HG02973 (cell line): ENCODE measurements around the gene MAN1A1.
"Not testable (repeated sequence)": the region's sequence is repeated elsewhere in the genome, so short reads cannot be mapped to it uniquely, and the experiment has no call there.

ENCODE experiments used
- ATAC-seq: cut with Tn5 transposase; IDR thresholded peaks from one replicate; pipeline ENCODE4 v1.9.1; 2021; ENCODE audit warnings: moderate library complexity; ENCODE audit not compliant: unreplicated experiment

The MAN1A1 gene

DNA sequence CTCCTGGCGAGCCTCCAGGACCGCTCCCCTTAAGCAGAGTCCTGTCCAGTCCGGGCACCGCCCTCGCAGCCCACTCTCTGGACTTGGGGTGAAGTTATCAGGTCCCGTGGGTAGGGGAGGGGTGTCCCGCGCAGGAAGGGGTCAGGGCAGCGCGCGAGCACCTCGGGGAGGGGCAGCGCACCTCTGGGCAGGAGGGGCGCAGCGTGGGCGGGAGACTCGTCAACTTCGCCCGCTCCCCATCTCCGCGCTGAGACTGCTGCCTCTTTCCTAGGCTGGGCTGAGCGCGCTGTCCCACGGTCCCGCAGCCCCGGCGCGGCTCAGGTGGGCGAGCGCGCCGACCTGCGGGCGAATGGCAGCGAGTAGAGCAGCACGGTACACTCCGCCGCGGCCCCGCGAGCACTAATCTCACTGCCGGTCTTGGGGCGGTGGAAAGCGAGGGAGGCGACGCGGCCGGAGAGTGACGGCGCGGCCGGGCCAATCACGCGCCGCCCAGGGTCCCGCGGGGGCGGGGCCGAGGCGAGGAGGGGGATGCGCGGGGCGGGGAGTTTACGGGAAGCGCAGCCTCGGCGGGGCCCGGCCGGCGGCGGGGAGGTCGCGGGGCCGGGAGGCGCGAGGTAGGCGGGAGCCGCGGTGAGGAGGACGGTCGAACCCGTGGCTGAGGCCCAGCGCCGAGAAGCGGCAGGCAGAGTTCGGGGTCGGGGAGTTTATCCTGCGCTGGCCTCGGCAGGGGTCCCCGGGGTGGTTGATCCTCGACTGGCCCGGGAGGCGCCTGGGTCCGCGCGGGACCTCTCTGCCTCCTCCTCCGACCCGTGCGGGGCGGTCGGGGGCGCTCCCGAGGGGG is at the start of gene MAN1A1:
Gene MAN1A1 (minus strand): TSS at position 401 of the 841 bp plus-strand sequence. CDS start 696 bp downstream, outside the sequence.
- peak; percentile 77 for ATAC-seq

DNA sequence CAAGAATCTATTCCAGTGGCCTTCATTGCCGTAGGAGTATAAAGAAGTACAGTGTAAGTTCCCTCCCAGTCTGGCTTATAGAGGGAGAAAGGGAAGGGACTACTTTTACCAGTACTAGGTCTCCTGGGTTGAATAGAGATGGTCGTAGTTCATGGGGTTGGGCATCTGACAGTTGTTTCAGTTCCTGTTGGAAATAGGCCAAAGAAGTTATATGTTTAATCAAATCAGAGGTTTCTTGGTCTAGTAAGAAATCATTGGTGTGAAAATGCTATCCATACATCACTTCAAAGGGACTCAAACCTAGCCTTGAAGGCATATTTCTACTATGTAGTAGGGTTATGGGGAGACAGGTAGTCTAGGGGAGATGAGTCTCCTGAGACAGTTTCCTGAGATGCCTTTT is 45.6 kb upstream of the MAN1A1 start:
- ATAC-seq, result no peak

DNA sequence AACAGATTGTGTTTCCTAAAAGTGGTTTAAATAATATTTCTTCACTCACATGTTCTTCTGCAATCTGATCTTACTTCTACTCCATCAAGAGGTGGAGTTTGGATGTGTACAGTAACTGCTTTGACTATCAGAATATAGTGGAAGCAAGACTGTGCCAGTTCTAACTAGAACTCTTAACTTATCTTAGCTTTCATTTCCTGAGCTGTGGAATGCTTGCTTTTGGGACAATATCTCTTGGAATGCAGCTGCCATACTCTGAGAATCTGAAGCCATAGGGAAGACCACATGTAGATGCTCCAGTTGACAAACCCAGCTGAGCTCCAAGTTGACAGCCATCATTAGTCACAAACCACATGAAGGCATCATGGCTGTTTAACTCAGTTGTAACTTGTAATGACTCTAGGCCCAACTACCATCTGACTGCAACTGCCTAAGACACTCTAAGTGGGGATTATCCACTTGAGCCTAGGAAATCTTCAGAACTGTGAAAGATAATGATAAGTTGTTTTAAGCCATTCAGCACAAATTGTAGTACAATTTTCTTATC is 40.8 kb upstream of the MAN1A1 start:
- no peak for ATAC-seq

DNA sequence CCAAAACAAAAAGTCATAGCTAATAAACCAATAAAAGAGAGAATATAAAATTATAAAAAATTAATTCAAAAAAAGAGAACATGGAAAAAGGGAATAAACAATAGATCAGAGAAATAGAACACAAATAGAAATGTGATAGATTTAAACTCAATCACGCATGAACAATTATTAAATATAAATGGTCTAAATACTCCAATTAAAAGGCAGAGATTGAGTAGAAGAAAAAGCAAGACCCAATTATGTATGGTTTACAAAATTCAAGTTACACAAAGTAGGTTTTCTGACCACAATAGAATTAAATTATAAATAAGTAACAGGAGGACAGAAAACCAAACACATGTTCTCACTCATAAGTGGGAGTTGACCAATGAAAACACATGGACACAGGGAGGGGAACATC is 36.4 kb upstream of the MAN1A1 start:
- no peak for ATAC-seq

DNA sequence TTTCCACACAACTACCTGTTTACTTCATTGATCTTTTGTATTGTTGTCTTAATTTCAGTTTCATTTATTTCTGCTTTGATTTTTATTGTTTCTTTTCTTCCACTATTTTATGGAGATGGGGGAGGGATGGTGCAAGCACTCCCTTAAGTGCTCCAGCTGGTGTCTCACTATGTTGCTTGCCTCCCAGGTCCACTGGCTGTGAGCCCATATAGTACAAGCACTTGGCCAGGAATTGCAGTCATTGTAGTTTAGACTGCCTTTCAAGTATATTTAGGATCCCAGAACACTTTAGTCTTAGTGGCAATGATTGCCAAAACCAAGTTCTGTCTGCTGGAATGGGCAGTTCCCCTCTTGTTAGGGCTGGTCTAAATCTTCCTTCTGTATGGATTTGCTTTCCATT is 34.9 kb upstream of the MAN1A1 start:
- ATAC-seq, result no peak

DNA sequence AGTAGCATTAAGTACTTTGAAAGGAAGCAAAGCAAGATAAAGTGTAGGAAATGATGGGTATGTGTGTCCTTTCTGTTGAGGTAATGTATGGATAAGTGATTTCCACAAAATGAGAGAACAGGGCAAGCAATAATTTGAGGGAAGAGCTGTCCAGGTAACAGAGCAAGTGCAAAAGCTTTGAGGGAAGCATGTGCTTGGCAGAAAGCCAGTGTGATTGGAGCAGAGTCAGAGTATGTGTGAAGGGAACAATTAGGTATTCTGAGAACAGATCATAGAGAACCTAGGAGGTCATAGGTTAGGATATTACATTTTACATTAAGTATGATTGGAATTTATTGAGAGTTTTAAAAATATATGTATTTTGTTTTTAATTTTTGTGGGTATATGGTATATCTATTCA is 30.2 kb upstream of the MAN1A1 start:
- no peak for ATAC-seq

DNA sequence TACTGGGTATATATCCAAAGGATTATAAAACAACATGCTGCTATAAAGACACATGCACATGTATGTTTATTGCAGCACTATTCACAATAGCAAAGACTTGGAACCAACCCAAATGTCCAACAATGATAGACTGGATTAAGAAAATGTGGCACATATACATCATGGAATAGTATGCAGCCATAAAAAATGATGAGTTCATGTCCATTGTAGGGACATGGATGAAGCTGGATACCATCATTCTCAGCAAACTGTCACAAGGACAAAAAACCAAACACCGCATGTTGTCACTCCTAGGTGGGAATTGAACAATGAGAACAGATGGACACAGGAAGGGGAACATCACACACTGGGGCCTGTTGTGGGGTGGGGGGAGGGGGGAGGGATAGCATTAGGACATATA is 27.5 kb upstream of the MAN1A1 start:
- not testable (repeated sequence) for ATAC-seq

DNA sequence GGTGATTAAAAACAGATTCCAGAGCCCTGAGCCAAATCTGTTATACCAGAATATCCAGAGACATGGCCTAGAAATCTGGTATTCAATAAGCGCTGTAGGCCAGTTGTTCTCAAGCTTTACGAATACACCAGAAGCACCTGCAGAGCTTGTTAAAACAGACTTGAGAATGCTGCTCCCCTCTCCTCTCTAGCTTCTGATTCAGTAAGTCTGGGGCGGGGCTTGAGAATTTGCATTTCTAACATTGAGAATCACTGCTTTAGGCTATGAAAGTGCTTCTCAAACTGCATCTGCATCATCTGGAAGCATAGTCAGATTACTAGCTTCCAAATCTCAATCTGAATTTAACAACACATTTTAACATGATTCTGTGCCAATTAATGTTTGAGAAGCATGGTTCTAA is 20.5 kb upstream of the MAN1A1 start:
- ATAC-seq, result no peak

DNA sequence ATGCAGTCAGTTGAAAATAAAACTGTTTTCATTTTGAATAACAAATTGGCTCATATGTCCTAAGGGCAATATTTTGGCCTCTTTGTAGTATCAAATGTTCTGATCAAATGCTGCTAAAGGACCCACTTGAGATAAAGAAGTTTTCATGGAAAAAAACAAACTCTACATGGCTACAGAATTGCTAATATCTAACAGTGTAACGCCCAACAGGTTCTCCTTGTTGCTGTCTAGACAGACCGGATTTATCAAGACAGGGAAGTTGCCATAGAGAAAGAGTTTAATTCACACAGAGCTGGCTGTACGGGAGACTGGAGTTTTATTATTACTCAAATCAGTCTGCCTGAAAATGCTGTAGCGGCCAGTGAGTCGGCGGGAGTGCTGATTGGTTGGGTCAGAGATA is 19.4 kb upstream of the MAN1A1 start:
- no peak for ATAC-seq

DNA sequence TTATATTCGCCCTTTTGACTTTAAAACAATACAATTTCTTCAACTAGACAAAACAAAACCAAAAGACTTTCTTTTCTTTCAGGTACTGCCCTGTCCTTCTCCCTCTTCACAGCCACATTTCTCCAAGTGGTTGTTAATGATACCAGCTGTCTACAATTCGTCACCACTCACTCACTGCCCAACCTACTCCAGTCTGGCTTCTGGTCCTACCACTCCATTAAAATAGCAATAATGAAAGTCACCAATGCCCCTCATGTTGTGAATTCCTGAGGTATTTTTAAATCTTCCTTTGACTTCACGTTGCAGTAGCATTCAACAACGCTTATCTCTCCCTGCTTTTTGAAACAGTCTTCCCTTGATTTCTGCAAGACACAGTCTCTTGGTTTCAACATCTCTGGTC is 11.6 kb upstream of the MAN1A1 start:
- ATAC-seq, result no peak

DNA sequence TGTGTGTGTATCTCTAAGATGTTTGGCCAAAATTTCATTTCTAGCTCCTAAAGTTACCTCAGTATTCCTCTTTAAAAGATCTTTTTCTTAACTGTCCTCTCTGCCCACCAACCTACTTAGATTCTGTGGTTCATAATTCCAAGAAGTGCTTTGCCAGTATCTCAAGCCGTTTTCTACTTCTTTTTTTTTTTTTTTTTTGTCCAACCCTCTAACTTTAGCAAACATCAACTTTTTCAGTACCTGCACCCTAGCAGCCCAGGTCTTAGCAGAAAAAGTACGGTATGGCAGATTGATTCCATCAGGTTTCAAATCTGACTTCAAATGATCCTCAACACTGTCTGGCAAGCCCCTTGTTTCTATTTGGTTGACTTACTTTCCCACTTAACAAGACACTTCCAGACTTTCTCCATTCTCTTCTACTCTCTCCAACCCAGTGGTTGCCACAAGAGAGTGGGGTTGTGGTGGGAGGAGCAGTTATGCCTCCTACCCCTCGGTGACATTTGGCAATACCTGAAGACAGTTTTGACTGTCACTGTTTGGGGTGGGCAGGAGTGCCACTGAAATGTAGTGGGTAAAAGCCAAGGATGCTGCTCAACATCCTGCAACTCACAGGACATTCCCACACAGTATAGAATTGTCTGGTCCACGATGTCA is 10.8 kb upstream of the MAN1A1 start:
- no peak for ATAC-seq

DNA sequence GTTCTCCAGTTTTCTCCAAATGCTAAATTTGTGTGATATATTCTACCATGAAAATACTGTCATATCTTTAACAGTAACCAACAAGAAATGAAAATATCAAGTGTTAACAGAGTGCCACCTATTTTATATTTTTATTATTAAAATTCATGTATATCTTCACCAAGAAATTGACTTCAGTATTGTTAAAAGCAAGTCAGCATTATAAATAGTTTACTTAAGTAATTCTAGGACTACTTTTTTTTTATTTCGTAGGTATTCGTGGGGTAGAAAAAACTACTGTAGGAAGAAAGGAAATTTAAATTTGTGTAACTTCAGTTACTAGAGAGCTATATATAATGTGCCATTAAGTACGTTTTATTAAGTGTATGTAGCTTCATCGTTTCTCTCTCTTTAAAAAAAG is 6.3 kb upstream of the MAN1A1 start:
- no peak for ATAC-seq

DNA sequence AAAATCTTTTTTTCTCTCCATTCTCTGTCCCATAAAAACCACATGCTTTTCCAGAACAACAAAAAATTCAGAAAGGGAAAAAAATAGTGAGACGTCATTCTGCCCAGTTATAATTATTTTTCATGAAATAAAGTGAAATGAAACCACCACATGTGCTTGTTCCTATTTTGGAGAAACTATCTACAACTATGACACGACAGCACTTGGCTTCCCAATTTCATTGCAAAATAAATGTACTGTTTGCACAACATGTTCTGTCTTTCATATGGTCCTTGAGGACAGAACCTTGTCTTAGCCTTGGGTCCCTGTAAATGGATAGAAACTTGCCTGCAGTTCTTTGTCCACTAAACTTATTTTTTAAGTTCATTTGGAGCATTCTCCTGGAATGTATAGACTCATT is 5.6 kb upstream of the MAN1A1 start:
- no peak for ATAC-seq

DNA sequence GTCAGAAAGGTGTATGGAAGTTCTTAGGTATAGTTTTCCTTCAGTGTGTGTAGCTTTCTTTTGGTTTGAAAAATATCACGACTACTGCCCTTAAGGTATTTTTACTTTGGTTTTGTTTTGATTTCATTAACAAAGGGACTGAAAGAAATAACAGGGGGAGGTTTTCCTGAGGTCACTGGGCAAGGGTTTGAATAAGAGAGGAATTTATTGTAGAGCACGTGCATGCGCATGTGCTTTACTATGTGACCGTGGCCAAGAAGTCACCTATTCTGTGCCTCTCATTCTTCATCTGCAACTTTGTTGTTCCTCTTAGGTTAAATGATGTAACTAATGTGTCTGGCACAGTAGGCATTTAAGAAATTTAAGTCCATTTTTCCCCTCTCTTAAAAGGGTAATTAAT is 4.1 kb upstream of the MAN1A1 start:
- ATAC-seq, result no peak

DNA sequence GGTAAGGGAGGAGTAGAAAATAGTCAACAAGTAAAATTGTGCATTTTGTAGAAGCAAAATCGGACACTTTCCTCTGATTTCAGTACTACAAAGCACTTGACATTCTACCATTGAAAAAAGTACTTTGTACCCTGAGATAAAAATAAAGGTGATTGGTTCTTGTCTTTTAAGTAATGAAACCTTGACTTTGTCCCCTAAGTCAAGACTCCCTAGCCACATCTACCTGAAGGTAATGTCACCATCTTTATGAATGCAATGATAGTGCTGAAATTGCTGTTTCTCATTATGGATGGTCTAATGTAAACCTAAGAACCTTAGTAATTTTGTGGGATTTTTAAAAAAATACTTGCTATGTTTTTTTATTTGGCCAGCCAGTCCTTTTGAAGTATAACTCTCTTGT is 2.4 kb upstream of the MAN1A1 start:
- ATAC-seq, result no peak

DNA sequence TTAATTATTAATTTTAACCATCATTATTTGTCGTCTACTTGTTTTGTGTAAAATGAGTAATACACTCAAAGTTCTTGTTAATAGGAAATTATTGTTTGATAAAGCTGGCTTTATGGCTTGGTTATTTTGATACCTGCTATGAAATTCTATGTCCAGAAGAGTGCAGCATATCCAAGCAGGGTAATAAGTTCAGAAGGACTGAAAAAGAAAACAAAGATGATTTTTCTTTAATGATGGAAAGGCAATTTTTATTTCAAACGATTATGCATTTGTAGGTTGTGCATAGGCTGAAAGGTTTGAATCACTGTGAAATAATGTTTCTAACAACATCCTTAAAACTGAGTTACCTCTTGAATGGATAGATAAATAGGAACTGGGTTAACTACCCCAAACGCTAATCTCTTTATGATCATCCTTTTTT is 1.4 kb upstream of the MAN1A1 start:
- no peak for ATAC-seq

DNA sequence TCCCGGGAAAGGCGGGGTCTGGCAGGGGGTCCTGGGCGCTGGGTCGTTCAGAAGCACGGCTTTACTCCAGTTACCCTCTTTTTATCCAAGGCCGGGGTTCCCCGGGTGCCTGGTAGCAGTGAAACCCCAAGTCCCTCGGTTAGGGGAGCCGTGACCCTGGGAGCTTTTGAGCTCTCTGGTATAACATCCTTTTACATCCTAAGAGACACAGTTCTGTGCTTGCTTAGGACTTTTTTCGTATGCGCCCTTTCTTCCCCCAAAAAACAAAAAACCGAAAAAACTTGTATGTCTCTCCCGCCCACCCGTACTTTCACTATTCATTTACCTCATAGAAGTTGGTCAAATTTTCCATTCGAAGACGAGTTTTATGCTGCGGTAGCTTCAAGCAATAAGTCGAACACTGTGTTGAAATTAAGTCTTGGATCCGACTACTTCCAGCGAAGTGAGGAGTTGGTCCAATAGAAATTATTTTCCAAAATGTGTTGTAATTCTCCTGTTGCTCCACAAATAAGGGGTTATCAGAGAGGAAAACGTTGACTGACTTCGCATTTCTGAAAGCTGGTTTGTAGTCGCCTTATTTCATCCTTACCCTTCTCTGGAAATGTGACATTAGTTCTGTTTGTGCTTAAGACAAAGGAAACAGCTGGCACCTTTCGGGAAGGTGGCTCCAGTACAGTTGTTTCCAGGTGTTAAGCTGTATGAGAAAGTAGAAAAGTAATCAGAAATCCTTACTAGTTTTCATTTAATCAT is 816 bp upstream of the MAN1A1 start:
- peak; percentile 21 for ATAC-seq

DNA sequence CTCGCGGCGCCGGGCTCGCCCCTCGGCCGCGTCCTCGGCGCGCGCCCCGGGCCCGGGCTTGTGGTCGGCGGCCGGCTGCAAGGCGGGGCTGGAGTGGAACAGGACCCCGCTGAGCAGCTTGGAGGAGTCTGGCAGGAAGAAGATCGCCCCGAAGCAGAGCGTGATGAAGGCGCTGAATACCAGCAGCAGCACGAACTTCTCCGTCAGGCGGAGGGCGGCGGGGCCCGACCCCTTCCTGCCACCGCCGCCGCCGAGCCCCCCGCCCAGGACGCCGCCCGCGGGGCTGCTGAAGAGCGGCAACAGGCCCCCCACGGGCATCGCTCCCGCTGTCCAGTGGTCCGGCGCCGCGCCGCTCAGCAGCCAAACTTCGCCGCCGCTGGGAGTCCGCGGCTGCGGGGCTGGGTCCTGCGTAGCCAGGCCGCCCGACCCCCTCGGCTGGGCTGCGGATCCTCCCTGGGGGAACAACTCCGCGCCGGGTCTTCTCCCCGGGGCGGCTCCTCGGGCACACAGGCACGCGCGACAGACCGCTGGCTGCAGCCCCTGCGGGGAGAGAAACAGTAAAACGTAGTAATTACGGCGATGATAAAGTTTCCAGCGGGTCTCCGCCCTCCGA is 707 bp downstream of the MAN1A1 start:
- peak; percentile 1 for ATAC-seq

DNA sequence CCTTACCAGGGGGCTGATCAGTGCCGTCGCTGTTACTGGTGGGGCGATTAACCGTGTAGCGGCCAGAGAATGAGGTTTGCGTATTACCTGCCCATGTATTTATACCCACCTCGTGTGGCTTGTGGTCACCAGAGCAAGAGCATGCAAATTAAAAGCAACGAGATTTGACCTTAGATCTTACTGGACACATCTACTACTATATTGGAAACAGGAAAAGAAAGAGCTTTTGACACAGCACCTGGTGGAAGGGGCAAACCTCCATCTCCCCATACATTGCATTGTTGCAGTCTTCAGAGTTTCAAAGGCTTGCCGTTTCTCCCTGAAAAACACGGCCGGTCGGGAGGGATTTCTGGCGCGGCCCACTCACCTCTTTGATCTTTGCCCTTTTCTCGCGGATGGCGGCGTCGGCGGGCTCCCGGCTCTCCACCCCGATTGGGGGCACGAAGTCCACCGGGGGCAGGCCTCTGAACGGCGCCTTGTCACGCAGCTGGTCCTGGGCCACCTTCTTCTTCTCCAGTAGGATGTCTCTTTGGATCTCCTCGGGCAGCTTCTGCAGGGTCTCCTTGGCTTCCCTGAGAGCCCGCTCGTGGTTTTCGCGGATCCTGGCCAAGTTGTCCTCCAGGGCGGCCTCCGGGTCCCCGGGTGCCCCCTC is 1.3 kb downstream of the MAN1A1 start:
- peak; percentile 22 for ATAC-seq

DNA sequence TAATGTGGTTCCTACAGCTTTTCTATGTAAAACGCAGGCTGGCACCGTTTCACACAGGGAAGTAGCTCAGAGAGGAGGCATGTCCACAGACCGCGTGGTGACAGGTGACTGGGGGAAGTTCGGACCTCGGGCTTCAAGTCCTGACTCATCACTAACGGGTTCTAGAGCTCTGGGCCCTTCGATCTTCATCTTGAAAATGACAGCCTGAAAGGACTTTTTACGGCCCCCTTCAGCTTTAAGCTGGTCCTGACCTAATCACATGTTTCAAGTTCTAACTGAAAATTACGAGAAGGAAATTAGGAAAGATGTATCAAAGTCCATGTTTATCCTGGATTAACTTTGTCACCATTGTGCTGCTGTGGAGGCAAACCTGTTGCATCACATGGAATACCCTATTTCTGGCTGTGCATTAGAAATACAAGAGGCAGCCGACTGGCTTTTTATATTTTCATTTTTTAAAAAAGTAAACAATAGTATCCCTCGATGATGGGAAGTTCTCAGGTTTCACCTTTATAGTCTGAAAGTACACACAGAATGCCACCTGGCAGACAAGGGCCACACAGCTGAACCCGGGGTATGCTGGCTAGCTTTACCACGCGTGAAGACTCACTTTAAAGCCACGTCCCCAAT is 2.0 kb downstream of the MAN1A1 start:
- peak; percentile 24 for ATAC-seq
